Stomach (tissue), 4 donors: ENCODE results near the gene C17orf107.

Experiments used
- POLR2AphosphoS5 ChIP-seq, 3 donors: sonication (generic); formaldehyde crosslinking; IDR thresholded peaks; one replicate each; pipeline ENCODE4 v1.6.1; 2016; ENCODE audit warnings: antibody characterized with exemption in 3 of 3
- TF ChIP-seq, protein P1 (sequence below), 7 experiments: fragments of 450-650 bp in 4 of 7; fragments of 200-600 bp in 3 of 7; sonication (generic) in 3 of 7; IDR thresholded peaks; one replicate each; pipeline ENCODE4 v1.5.1; 2016 to 2019; ENCODE audit warnings: antibody characterized with exemption in 7 of 7, control low read depth in 2 of 7, mild to moderate bottlenecking in 1 of 7

GRCh38 chr17:4920351-4921048 lies 21.2 kb downstream of the C17orf107 start:
- TF ChIP-seq, protein P1, sequence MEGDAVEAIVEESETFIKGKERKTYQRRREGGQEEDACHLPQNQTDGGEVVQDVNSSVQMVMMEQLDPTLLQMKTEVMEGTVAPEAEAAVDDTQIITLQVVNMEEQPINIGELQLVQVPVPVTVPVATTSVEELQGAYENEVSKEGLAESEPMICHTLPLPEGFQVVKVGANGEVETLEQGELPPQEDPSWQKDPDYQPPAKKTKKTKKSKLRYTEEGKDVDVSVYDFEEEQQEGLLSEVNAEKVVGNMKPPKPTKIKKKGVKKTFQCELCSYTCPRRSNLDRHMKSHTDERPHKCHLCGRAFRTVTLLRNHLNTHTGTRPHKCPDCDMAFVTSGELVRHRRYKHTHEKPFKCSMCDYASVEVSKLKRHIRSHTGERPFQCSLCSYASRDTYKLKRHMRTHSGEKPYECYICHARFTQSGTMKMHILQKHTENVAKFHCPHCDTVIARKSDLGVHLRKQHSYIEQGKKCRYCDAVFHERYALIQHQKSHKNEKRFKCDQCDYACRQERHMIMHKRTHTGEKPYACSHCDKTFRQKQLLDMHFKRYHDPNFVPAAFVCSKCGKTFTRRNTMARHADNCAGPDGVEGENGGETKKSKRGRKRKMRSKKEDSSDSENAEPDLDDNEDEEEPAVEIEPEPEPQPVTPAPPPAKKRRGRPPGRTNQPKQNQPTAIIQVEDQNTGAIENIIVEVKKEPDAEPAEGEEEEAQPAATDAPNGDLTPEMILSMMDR (IDR thresholded peaks at IDR 0.05): no peak
- no peak for TF ChIP-seq POLR2AphosphoS5 (IDR thresholded peaks at IDR 0.05)
